CD4-positive, alpha-beta T cell treated with Interleukin-4 for 1 hour (primary cell): ENCODE measurements around the gene CATSPER1.

Experiments used
- DNase-seq, 2 donors: peaks; one replicate each; pipeline ENCODE4 v3.0.0-alpha.2; 2020 to 2022

Gene CATSPER1

DNA sequence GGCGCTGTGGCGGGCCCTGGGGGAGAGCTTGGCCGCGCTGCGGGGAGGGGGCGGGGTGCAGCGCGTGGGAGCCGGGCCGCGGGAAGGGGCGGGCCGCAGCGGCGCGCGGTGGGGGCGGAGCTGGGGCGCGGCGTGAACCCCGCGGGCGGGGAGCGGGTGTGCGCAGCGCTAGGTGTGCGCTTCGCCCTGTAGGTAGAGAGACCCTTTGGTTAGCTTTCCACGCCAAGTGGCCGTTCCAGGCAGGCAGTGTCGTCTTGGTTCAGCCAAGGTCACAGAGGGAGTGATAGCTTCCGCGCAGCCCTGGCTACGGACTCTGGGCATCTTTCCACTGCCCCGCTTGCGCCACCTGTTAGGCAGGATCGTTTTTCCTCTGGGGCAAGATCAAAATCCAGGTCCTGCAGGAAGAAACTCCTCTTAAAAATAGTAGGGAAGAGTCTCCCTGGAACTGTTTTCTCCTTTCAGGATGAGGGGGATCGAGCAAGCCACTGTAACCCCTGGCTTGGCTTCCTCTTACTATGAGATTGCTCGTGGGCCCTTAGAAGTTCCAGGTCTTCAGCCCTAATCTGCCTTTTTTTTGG is 23.5 kb downstream of the CATSPER1 start:
- no peak for DNase-seq

- DNase-seq: peak; percentile 93 to 97
These were observed 24.2 kb downstream of the CATSPER1 start, which contains the start of the genes BANF1 and EIF1AD for GRCh38 chr11:66001942-66002647. Gene BANF1 (plus strand): TSS chr11:66002503. CDS start chr11:66003251, 748 bp downstream. Gene EIF1AD (minus strand): TSS chr11:66002157. CDS start chr11:66000389, 1,768 bp downstream.

- no peak for DNase-seq
These were observed 29.0 kb downstream of the CATSPER1 start for GRCh38 chr11:65997286-65997685.

GRCh38 chr11:65992056-65992455 is 34.2 kb downstream of the CATSPER1 start:
- no peak for DNase-seq

DNA sequence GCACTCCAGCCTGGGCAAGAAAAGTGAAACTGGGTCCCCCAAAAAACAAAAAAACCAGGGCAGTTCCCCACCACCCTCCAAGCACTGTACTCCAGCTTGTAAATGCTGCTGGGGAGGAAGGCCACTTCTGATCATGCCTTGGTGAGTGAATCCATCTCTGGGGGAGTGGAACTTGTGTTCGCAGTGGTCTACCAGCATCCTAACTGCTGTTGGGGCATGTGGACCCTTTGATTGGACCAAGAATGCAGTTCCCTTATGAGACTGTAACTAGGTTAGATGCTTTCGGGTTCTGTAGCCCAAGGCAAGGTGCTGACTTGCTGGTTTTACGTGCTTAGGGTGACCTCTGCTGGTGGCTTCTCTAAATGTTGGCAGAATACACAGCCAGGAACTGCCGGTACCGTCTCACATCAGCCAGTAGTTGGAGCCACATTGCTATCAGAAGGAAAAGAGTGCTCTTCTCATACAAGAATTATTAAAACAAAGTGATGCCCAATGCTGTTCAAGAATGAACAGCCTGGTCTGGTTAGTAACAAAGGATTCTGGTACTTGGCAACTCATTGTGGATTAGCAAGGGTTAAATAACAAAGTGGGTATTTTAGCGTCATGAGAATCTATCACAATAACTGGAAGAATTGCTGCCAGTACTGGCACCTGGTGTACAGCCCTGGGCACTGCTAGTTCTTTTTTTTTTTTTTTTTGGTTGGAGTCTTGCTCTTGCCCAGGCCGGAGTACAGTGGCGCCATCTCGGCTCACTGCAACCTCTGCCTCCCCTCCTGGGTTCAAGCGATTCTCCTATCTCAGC is 37.3 kb downstream of the CATSPER1 start:
- peak; percentile 95 to 96 for DNase-seq

DNA sequence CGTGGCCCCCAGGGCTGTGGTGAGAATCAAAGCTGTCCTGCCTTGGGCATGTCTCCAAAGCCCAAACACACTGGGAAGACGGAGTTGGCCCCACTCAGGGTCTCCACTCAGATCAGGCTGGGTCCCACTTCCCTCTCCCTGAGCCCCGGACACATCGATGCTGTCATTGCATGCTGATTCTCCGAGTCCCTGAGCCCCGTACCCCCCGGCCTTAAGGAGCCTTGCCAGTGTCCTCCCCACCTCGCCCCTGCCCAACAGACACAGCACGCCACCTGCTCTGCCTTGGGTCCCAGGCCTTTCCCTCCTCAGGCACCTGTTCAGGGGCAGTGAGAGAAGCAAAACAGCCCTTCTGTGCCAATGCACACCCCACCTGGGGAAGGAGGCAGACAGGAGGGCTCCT is 38.9 kb downstream of the CATSPER1 start:
- no peak for DNase-seq

- DNase-seq: no peak
These were observed 42.7 kb downstream of the CATSPER1 start for GRCh38 chr11:65983589-65983987.

DNA sequence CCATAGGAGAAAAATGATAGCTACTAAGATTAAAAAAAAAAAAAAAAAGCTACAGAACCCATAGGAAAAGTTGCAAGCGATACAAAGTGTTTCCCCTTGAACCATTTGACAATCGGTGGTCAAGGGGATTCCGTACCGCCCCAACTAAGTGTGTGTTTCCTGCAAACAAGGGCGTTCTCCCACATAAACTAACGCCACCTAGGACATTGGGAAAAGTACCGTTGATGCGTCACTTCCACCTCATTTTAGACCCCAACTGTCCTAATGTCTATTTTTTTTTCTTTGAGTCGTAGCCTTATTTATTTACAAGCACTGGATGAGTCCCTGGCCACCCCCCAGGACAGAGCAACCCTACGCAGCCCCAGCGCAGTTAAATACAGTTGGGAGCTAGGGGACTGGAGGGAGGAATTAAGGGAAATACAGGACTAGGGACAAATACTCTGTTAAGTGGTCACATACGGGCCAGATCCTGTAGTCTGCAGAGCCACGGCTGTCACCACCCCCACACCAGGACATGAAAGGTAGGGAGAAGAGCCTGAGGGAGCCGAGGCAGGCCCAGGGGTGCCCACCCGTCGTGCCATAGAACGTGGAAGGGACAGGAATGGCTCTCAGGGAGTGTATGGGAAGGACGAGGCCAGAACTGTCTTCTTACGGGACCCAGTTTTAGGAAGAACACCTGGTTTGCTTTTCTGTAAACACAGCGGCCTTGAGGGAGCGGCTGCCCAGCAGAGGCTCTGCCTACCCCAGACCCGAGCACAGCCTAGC is 43.3 kb downstream of the CATSPER1 start:
- DNase-seq: no peak

DNA sequence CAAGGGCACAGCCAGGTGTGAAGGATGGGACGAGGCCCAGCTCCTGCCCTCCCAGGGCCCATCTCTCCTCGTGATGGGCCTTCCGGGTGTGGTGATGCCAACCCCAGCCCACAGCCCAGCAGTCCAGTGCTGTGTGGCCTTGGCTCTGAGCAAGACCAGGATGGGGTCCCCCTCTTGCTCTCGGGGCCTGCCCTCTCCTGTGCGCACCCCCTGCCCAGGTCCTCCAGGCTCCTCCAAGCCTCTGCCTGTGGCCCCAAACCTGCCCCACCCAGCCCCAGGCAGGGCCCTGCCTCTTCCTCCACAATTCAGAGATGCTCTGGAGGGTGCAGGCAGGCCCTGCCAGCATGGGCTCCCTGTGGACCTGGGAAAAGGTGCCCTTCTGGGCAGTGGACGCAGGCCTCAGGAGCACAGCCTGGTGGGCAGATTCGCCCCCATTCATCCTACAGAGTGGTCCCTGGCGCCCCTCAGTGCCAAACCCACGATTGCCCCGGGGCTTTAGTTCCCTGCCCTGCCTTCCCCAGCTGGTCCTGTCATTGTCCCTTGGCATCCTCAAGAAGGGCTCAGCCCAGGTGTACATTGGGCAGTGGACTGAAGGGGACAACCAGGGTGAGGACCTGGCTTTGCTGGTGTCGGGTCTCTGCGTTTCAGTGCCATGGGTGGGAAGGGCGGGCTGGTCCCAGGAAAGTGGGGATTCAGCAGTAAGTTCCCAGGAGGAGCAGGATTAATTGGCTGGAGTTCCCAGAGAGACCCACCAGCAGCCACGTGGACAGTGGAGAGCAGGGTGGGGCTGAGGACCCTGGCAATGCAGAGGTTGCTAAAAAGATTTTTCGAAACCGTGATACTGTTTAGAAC is 44.1 kb downstream of the CATSPER1 start:
- DNase-seq: no peak

DNA sequence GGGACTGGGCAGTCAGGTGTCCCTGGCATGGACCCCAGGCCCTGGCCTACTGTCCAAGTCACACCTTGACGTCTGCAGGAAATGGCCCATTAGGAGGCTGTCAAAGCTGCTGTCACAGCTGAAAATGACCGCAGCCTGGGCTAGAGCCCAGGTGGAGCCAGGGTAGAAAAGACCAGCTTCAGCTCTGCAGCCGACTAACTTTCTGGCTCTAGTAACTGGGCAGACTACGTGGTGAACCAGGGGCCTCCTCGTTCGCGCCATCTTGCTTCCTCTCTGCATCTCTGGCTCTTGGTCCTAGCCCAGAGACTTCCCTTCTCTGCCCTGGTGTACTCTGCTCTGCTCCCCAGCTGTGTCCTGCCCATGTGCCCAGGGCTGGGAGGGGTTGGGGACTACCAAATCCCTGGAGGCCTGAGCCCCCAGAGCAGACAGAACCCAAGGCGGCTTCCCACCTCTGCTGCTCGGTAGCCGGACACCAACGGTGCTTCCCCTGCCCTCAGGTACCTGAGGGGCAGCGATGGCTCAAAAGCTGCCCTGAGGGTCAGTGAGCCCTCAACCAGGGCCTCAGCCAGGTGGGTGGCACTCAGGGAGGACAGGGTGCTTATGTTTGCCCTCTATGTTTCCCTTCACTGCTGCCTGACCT is 45.1 kb downstream of the CATSPER1 start:
- no peak for DNase-seq

- DNase-seq: no peak
These were observed 47.0 kb downstream of the CATSPER1 start for GRCh38 chr11:65979261-65979759.

GRCh38 chr11:65978391-65979238 is 47.7 kb downstream of the CATSPER1 start:
- no peak for DNase-seq

DNA sequence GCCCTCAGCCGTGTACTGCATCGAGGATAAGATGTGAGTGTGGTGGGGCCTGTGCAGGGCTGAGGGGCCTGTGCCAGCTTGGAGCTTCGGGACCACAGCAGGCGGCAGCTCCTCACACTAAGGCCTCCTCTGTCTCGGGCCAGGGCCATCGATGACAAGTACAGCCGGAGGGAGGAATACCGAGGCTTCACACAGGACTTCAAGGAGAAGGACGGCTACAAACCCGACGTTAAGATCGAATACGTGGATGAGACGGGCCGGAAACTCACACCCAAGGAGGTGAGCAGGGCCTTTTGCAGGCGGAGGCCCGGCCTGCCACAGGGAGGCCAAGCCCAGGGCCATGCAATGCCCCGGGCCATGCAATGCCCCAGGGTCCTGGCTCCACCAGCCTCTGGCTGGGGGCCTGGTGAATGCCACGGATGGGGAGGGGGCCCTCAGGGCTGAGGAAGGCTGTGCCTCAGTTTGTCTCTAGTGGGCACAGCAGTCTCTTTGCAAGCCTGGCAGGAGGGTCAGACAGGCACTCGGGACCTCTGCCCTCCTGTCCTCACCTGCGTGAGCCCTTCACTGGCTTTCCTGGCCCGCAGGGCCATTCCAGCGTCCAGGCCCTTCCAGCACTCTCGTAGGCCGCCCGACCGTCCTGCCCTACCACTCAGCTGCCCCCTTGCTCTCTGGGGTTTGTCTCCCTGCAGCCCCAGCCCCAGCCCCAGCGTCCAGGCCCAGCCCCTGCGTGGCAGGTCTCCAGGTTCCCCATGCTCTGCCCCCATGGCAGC is 48.5 kb downstream of the CATSPER1 start:
- DNase-seq: no peak

DNA sequence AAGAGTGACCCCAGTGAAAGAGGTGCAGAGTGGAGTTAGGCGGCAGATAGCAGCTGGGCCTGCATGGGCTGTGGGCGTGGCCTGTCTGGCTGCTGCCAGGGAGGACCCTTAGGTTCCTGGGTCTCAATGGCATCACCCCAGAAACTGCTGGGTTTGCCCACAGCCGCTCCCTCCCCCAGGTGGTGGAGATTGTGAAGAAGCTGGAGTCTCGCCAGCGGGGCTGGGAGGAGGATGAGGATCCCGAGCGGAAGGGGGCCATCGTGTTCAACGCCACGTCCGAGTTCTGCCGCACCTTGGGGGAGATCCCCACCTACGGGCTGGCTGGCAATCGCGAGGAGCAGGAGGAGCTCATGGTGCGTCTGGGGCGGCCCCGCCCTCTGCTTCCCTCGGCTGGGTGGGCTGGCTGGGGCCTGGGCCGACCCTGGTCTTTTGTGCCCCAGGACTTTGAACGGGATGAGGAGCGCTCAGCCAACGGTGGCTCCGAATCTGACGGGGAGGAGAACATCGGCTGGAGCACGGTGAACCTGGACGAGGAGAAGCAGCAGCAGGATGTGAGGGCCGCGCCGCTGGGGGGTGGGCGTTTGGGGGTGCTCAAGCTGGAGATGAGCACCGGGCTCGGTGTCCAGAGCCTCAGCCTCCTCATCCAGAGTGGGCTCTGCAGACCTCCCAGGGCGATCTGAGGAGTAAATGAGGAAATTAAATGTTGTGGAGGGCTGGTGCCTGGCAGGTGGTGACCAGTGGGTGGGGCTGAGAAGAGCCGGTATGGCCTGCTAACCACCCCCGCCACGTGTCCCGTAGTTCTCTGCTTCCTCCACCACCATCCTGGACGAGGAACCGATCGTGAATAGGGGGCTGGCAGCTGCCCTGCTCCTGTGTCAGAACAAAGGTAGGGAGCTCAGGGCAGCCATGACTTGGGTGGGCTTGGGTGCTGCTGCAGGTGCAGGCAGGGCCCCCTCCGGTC is 49.8 kb downstream of the CATSPER1 start:
- DNase-seq: no peak

- DNase-seq: no peak
These were observed 50.5 kb downstream of the CATSPER1 start for GRCh38 chr11:65975771-65976170.

DNA sequence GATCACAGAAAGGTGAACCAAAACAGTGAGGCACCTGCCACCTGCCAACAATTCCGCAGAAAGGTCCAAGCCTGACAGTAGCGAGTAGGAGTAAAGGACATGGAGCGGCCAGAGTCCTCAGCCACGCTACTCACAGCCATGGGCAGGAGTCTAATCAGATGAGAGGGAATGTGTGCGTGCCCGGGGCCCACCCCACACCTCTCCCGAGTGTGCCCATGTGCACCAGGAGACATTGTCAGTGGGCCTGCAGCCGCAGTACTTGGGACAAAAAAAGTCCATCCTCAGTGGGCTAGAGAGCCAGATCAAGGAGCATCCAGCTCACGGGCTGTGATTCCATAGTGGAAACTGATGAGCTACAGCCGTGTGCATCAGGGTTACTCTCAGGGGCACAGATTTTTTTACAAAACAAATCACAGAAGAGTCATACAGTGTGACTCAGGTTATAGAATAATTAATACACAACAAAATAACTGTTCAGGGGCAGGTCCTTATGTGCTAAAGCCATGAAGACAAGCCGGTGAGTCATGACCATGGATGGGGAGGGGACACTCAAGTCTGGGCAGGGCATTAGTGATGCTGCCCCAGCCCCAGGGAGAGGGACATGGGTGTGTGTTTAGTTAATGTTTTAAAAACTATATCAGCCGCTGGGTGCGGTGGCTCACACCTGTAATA is 52.7 kb downstream of the CATSPER1 start:
- no peak for DNase-seq

- DNase-seq: no peak
These were observed 54.2 kb downstream of the CATSPER1 start for GRCh38 chr11:65972116-65972515.
